Mammary microvascular endothelial cell (primary cell): ENCODE data around the gene SYTL1. TPM values are rescaled to one million over a fixed set of nuclear protein-coding genes. Genes with fewer than 3 reads are reported as not detected.

Experiments
- total RNA-seq: library from RNA; depleted of rRNA; stranded (reverse); fragments of >200 nt; gene quantifications from 2 replicates; pipeline ENCODE4 v1.2.3, GENCODE V29; 2015

The SYTL1 gene
- total RNA-seq: 0.27 and 0.30 TPM in 2 replicates

GRCh38 chr1:27341525-27342252 is at the start of gene SYTL1:
SYTL1 (plus strand) TSS chr1:27342022; CDS start chr1:27345335, 3,313 bp downstream.

GRCh38 chr1:27321813-27322568 is 19.8 kb upstream of the SYTL1 start, which contains the start of gene TMEM222:
TMEM222 (plus strand) TSS chr1:27322163; CDS start chr1:27322198, 35 bp downstream.

GRCh38 chr1:27366411-27367159 is 24.8 kb downstream of the SYTL1 start, which contains the start of gene MAP3K6:
MAP3K6 (minus strand) TSS chr1:27366961; CDS start chr1:27366597, 364 bp downstream.

GRCh38 chr1:27374362-27375086 is 32.7 kb downstream of the SYTL1 start, which contains the start of gene FCN3:
FCN3 (minus strand) TSS chr1:27374824; CDS start chr1:27374818, 6 bp downstream.

GRCh38 chr1:27383039-27383605 is 41.3 kb downstream of the SYTL1 start, which contains the start of gene CD164L2:
CD164L2 (minus strand) TSS chr1:27383333; CDS start chr1:27383239, 94 bp downstream.

GRCh38 chr1:27392096-27392777 is 50.4 kb downstream of the SYTL1 start, which contains the start of gene GPR3:
GPR3 (plus strand) TSS chr1:27392622; CDS start chr1:27393799, 1,177 bp downstream.

Other genes with a start within 250 kb of the SYTL1 start
- 21.3 and 28.6 TPM in 2 replicates for gene SLC9A1, start 186.9 kb upstream of the SYTL1 start, total RNA-seq
- 20.1 and 23.4 TPM in 2 replicates for gene WDTC1, start 107.4 kb upstream of the SYTL1 start, total RNA-seq
- gene TMEM222, start 19.9 kb upstream of the SYTL1 start, total RNA-seq: 26.4 and 27.7 TPM in 2 replicates
- gene MAP3K6, start 24.9 kb downstream of the SYTL1 start, total RNA-seq: 16.9 and 20.6 TPM in 2 replicates
- 0.64 and 2.3 TPM in 2 replicates for gene FCN3, start 32.8 kb downstream of the SYTL1 start, total RNA-seq
- gene CD164L2, start 41.3 kb downstream of the SYTL1 start, total RNA-seq: not detected in 2 replicates
- 2.0 and 2.1 TPM in 2 replicates for gene GPR3, start 50.6 kb downstream of the SYTL1 start, total RNA-seq
- 36.2 and 41.9 TPM in 2 replicates for gene WASF2, start 148.1 kb downstream of the SYTL1 start, total RNA-seq